Activated CD8-positive, alpha-beta memory T cell treated with anti-CD3 and anti-CD28 coated beads for 24 hours (primary cell): ENCODE results near the gene DNAJB14.

Experiments
- DNase-seq: peaks from one replicate; pipeline ENCODE4 v3.0.0-alpha.2; 2020

DNAJB14 gene

DNA sequence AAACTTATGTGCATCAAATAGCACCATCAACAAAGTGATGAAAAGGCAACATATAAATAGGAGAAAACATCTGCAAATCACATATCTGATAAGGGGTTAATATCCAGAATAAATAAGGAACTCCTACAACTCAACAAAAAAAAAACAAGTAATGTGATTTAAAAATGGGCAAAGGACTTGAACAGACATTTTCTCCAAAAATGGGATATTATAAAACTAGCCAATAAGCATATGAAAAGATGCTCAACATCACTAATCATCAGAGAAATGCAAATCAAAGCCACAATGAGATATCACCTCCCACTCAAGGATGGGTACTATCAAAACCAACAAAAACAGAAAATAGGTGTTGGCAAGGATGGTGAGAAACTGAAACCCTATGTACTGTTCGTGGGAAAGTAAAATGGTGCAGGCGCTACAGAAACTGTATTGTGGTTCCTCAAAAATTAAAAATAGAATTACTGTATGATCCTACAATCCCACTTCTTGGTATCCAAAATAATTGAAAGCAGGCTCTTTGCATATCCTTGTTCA is 2.4 kb downstream of the DNAJB14 start:
- no peak for DNase-seq

DNA sequence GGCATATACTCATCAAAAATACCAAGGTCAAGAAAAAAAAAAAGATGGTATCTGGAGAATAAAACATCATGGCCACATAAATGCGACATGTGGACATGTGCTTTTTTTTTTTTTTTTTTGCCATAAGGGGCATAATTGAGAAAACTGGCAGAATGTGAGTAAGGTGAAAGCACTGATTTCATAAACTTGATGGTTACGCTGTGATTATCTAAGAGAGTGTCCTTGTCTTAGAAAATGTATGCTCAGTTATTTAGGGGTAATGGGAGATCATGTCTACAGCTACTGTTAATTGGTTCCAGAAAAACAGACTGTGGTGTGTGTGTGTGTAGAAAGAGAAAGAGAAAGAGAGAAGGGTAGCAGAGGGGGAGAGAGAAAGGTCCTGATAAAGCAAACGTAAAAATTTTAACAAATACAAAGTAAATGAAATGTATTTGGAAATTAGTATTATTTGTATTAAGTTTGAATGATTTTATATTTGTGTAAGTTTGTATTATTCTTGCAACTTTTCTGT is 8.1 kb downstream of the DNAJB14 start:
- DNase-seq: no peak

DNA sequence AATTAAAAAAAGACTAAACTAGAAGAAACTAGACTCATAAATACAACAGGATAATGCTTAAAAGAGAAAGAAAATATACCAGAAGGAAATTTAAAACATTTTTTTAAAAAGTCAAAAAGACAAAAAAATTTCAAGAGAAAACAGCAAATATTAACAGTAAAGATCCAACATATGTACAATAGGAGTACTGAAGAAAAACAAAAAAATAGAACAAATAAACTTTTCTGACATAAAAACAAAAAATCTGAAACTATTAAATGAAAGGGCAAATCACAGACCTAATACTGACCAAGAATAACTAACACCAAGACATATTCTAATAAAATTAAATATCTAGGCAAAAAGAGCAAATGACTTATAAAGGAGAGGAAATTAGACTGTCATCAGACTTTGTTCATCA is 11.5 kb downstream of the DNAJB14 start:
- no peak for DNase-seq

DNA sequence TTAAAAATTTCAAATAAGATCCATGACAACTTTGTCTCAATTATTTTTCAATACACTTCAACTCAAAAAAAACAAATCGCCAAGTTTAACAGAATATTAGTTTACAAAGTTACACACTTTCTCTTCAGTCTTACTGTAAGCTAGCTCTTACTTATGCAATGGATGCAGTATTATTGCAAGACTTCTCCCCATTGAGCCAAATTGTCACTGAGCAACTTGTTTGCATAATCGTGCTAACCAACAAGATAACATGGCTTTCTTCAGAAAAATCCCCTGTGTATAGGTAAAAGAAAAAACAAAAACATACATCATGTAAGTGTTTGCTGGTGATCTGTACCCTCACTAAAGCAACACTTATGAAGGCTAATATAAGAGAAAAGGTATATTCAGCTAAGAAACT is 18.9 kb downstream of the DNAJB14 start:
- DNase-seq: no peak

DNA sequence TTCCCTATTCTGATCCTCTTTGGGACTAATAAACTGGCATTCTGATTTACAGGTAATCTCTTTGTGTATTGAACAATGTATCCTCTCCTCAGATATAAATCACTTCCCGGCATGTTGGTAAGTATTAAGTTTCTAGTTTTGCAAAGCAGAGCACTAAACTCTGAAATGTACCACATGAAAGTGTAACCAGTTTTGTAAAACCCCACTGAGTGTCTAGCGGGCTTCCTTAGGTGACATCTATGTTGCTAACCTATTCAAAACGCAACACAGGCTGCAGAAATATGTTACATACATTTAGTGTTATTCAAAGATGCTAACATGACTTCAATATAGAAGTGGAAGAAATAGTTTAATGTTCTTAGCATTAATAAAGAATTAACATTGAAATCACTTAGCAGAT is 25.2 kb downstream of the DNAJB14 start:
- DNase-seq: no peak

DNA sequence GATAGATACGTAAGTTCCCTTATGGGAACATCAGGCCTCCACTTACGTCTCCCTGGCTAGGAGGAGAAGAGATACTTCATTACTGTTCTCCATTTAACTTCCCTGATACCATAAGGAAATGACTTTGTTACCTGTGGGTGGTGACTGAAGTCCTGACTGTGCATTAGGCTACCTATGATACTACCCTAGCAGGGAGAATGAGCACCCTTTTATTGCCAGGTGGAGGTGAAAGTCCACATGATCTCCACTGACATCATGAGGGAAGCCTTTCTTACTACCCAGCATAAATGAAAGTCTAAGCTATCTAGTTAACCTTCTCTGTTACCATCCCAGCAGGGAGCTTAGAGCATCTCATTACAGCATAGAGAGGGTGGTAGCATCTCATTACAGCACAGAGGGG is 27.8 kb downstream of the DNAJB14 start:
- no peak for DNase-seq

DNA sequence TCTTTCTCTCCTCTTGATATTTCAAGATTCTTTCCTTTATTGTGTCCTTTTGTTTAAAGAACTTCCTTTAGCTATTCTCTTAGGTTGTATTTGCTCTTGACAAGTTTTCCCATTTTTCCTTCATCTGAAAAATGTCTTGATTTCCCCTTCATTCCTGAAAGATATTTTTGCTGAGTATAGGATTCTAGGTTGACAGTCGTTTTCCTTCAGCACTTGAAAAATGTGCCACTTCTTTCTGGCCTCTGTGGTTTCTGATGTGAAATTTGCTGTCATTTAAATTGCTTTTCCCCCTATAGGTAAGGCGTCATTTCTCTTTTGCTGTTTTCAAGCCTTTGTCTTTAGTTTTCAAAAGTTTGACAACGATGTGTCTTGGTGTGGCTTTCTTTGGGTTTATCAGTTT is 28.8 kb downstream of the DNAJB14 start:
- no peak for DNase-seq

DNA sequence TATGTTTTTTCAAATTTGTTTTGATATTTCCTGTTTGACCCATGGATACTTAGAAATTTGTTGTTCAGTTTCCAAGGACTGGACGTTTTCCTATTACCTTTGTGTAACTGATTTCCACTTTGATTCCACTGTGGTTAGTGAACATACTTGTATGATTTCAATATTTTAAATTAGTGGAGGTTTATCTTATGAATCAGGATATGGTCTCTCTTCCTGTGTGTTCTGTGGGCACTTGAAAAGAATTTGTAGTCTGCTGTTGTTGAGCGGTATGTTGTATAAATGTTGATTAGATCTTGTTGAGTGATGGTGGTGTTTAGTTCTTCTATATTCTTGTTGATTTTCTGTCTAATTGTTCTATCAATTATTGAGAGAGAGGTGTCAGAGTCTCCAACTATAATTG is 31.0 kb downstream of the DNAJB14 start:
- no peak for DNase-seq

DNA sequence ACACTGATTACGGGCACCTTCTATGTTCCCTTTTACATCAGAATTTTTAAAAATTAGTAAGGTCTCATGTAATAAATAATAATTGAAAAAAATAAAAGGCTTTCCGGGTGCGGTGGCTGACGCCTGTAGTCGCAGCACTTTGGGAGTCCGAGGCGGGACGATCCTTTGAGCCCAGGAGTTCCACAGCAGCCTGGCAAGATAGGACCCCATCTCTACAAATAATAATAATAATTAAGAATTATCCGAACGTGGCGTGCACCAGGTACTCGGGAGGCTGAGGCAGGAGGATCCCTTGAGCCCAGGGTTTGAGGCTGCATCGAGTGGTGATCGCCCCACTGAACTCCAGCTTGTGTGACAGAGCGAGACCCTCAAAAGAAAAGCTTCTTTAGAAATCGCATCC is 51.4 kb downstream of the DNAJB14 start:
- no peak for DNase-seq

DNA sequence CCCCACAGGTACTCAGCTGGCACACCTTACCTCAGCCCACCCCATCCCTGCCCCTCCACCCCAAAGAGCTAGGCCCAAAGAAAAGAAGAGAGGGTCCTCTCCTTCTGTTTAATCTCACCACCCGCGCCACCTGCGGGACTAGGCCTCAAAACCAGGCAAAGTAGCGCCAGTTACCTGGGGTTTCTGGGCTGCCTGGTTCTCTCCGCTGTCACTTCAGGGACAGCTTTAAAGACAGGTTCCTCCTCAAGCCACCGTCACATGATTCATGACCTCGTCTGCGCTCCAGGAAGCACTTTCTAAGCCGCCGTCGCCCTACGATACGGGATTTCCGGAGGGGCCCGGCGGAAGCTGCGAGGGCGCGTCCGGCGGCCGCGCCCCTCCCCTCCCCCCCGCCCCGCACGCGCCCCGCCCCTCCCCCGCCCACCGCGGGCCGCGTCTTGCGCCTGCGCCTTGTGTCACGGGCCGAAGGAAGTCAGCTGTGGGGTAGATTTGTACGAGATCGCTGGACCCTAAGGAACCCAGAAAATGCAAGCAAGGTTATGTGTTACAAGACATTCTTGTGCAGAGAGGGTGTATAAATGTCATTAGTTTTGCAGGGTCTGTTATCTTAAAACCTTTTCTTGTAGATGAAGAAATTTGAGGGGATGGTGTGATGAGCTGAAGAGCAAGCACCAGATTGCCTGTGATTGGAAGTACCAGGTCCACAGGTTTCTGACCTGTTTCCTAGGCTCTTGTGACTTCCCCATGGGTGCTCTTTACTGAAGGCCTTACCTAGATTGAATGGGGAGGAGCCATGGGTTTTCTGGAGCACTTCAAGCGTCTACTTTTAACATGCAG is 52.0 kb downstream of the DNAJB14 start, which contains the start of gene LAMTOR3:
LAMTOR3 (minus strand) TSS at position 267 of the 837 bp plus-strand sequence. CDS start 464 bp downstream, outside the sequence.
- peak; percentile 93 for DNase-seq

DNA sequence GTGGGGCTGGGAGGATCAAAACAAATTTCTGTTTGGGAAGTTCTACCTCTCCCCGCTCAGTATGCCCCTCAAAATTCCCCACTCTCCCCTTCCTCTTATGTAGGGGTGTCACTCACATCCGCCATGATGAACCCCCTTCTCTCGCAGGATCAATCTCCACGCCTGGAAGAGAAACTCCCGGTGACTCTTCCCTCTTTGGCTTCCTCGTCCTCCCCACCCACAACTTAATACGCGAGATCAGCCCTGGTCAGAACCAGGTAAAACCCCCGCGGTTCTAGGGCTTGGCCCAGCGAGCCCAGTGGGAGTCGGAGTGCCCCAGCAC is 52.6 kb downstream of the DNAJB14 start:
- DNase-seq: no peak

DNA sequence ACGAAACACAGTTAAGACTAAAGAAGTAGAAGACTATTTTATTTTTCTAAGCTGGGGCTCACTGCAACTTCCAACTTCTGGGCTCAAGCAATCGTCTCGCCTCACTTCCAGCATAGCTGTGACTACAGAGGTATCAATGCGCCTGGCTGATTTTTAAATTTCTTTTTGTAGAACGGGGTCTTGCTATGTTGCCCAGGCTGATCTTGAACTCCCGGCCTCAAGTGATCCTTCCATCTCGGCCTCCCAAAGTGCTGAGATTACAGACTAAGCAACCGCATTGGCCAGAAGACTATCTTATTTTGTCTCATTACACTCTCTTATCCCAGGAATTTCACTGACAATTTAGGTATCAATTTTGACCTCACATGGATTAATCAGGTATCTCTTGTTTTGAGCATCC is 53.4 kb downstream of the DNAJB14 start:
- no peak for DNase-seq

DNA sequence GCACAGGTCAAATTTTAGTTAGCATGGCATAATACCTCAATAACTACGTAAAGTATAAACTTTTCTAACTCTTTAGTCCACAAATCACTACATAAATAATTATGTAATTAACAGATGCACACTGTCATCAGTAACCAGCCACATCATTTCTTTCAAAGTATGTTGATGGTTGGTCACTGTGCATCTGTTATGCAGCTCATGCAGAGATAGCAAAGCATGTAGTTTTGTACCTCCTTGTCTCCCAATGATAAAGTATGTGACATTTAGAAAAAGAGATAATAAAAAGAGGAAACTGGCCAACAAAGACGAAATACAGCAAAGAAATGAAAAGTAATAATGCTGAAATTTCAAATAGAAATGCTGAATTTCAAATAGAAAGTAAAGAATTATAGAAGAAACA is 55.1 kb downstream of the DNAJB14 start:
- DNase-seq: no peak

DNA sequence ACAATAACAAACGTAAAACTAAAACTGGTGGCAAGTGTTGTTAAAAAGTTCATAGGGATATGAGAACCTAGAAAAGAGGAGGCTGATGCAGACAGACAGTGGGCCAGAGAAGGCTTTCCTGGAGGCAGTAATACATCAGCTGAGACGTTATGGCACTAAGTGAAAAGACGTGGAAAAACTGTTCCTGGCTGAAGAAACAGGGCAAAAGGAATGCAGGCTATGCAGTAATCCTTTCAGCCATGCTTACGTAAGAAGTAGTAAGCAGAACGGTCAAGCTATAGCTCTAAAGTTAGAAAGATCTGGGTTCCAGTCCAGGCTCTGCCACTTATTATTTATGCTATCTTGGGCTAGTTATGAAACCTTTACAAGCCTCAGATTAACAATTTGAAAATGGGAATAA is 58.6 kb downstream of the DNAJB14 start:
- no peak for DNase-seq

DNA sequence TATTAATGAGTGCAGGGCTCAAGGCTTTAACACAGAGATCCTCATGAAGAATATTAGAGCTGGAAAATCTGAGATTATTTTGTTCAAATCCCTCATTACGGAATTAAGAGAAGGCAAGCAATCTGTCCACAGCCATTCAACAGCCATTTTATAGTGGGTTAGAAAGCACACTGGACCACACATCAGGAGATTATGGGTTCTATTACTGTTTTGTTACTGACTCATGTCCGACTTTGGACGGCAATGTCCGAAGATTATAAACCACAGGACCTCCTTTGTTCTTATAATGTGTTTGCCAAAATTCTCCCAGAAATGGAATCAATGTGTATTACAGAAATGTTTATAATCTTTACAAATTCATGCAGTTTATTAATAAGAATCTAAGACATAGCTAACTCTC is 60.3 kb downstream of the DNAJB14 start:
- no peak for DNase-seq

DNA sequence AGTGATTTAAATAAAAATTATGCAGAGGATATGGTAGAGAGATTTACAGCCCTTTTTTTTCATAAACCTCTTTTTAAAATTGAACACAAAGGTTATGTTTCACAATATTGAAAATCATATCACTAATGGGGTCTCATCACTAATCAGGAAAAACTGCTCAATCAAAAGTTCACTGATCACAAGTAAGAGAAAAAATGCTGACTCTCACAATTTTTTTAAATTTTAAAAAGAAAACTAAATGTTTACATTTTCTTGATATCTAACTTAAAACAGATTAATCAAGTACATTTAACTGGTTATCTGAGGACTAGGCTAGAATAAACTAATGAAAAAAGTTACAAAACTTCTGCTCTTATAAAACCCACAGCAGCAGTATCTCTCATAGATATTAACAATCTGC is 60.7 kb downstream of the DNAJB14 start:
- no peak for DNase-seq

DNA sequence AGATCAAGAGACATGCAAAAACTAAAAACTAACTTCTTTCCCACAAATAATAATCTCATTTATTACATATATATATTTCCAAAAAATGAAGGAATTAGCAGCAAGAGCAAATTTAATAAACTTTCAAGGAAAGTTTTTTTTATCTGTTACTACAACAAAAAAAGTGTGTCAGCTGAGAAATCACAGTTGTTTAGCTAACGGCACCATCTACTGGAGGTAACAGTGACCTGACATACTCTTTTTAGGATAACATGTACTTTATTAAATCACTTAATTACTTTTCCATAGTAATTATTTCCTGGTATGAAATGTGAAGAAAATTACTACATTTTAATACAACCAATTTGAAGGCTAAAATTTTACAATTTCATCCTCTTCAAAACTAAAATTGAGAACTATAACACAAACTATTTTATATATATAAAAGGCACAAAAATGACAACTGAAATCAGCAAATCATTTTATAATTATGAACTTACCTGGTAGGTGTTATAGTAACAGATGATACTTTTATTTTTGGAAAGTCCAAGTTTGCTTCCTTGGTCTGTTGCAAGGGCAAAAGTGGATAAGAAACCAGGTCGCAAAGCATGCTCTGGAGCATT is 61.3 kb downstream of the DNAJB14 start:
- no peak for DNase-seq

DNA sequence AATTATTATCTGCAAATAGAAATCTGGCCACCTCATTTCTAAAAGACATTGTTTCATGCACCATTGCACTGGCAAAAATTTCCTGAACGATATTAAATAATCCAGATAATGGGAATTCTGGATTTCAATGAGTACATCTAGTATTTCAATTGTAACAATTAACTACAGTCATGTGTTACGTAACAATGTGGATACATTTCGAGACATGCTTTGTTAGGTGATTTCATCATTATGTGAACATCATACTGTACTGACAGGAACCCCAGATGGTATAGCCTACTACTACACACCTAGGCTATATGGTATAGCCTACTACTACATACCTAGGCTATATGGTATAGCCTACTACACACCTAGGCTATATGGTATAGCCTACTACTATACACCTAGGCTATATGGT is 67.0 kb downstream of the DNAJB14 start:
- DNase-seq: no peak

DNA sequence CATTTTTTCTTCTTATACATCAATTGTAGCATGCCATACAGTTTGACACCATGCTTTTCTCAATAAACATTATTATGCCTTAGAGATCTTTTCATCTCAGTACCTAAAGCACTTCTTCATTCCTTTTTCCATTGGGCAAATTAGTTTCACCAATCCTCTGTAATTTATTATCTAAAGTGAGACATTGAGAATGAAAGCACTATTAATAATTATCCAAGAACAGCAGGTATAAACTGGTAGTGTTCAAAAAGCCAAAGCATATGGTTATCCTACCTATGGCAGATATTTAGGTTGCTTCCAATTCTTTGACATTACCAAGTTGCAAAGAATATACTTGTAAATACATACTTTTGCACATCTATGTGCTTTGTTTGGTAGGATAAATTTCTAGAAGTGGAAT is 67.8 kb downstream of the DNAJB14 start:
- no peak for DNase-seq

DNA sequence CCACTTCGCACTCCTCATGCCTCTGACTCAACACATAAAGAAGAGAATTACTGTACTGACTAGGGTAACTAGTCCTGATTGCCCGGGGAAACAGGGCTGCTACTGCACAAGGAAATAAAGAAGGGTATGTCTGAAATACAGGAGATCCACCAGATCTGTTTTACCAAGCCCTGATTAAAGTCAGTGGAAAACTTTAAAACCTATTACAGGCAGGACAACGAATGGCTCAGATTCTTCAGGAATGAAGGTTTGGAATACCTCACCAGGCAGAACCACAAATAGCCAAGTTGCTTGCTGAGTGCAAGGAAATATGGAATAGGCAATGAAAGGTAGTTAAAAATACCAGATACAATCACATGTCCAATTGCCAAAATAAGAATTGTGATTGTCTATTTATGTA is 69.5 kb downstream of the DNAJB14 start:
- no peak for DNase-seq

DNA sequence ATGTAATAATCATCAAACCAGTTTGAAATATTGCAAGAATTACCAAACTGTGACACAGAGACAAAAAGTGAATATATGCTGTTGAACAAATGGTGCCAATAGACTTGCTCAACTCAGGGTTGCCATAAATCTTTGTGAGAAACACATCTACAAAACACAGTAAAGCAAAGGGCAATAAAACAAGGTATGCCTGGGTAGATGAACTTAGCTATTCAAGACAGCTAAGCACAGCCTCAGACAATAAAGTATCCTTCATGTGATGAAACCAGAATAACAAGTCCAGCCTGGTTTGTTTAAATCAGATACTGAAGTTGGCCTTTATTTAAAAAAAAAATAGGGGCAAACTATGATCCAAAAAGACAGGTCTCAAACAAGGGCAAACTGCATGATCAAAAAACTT is 71.3 kb downstream of the DNAJB14 start:
- no peak for DNase-seq

DNA sequence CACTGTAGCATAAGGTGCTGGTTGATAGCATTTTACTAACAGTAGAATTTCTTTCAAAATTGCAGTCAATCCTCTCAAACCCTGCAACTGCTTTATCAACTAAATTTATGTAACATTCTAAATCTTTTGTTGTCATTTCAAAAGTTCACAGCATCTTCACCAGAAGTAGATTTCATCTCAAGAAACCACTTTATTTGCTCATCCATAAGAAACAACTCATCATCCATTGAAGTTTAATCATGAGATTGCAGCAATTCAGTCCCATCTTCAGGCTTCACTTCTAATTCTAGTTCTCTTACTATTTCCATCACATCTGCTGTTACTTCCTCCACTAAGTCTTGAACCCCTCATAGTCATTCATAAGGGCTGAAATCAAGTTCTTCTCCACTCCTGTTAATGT is 73.8 kb downstream of the DNAJB14 start:
- DNase-seq: no peak

DNA sequence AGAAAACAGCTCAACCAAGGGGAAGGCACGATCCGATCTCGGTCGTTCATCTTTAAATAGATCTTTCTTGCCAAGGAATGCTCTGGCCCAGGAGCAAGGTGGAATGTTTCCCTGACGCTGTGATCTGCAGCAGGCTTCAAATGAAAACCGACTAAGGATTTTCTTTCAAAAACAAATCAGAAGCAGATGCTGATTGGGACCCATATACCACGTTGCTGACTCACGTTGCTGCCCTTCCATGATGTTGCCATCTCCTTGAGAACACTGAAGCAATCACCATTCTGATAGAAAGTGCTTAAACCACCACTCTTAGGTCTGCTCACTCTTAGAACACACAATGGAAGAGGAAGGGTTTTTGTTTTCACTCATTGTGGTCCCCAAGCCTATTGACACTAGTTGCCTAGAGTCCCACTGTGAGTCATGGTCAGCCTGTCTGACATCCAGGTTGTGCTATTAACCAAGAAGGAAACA is 78.3 kb downstream of the DNAJB14 start:
- no peak for DNase-seq

DNA sequence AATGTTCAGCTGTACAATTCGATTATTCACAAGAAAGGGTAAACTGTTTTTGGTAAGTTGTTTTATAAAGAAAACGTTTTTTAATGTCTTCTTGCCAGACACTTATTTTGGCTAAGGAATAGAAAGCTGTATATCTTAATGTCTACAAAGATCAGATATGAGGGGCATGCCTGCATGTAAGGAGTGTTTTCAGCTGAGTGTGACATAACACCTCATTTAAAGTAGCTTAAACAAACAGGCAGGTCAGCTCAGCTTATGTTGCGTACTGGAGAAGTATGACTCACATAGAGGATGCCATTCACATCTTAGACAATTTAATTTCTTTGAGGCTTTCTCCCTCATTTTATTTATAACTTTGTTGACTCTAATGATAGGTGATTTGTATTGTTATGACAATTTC is 82.6 kb downstream of the DNAJB14 start:
- DNase-seq: no peak
